Esophagus squamous epithelium (tissue), 5 donors: ENCODE data around the gene SIL1. TPM values are rescaled to one million over a fixed set of nuclear protein-coding genes. Genes with fewer than 3 reads are reported as not detected.

ENCODE experiments used
- DNase-seq: peaks from one replicate; lab custom pipeline; 2025; lab: John Stamatoyannopoulos, UW
- H3K27ac ChIP-seq, 4 donors: fragments of 200-600 bp; sonication (generic); one replicate each; pipeline ENCODE4 v1.5.1; 2016 to 2019; ENCODE audit warnings: mild to moderate bottlenecking in 1 of 4
- H3K27me3 ChIP-seq, 4 donors: fragments of 200-600 bp; sonication (generic); 1 replicate in 3 of 4; 2 replicates in 1 of 4; pipeline versions ENCODE4 v1.5.1 to v1.6.0; 2017 to 2021; ENCODE audit warnings: antibody characterized with exemption in 1 of 4
- H3K36me3 ChIP-seq, 3 donors: fragments of 200-600 bp; sonication (generic); one replicate each; pipeline ENCODE4 v1.5.1; 2016 to 2019
- H3K4me1 ChIP-seq, 3 donors: fragments of 200-600 bp; sonication (generic); one replicate each; pipeline ENCODE4 v1.5.1; 2017 to 2019
- H3K4me3 ChIP-seq, 4 donors: fragments of 200-600 bp; sonication (generic); 1 replicate in 3 of 4; 2 replicates in 1 of 4; pipeline ENCODE4 v1.5.1; 2016 to 2019; ENCODE audit warnings: mild to moderate bottlenecking in 2 of 4, moderate library complexity in 1 of 4
- H3K9me3 ChIP-seq, 3 donors: fragments of 200-600 bp; sonication (generic); one replicate each; pipeline ENCODE4 v1.5.1; 2016 to 2019
- CTCF ChIP-seq, 6 experiments: fragments of 450-650 bp in 4 of 6; fragments of 200-600 bp in 2 of 6; sonication (generic) in 2 of 6; IDR thresholded peaks; one replicate each; pipeline ENCODE4 v1.5.1; 2016 to 2019; ENCODE audit warnings: antibody characterized with exemption in 6 of 6, mild to moderate bottlenecking in 4 of 6, moderate library complexity in 4 of 6
- POLR2A ChIP-seq, 4 donors: fragments of 450-650 bp; IDR thresholded peaks; one replicate each; pipeline ENCODE4 v1.6.1; 2017; ENCODE audit warnings: antibody characterized with exemption in 4 of 4, mild to moderate bottlenecking in 4 of 4, moderate library complexity in 3 of 4
- WGBS, 2 donors: methylation state at CpG; one replicate each; pipeline ENCODE4 v1.1.5; 2018; 5-methylcytosine and 5-hydroxymethylcytosine counted together
- intact Hi-C: fragments of 100-400 bp; cut with DNase I; formaldehyde crosslinking; loops from one replicate; pipeline ENCODE4 v1.15.0; 2022
- total RNA-seq, 4 donors: library from RNA; depleted of rRNA; stranded (reverse); fragments of >200 nt; gene quantifications; one replicate each; pipeline ENCODE4 v1.1.0, GENCODE V29; 2016
- donor health status: DM: yes; HTN: yes; CAD: no.

The SIL1 gene
- total RNA-seq, 4 donors from 2014 or later = 18.0 to 34.6 (median 18.3) TPM

DNA sequence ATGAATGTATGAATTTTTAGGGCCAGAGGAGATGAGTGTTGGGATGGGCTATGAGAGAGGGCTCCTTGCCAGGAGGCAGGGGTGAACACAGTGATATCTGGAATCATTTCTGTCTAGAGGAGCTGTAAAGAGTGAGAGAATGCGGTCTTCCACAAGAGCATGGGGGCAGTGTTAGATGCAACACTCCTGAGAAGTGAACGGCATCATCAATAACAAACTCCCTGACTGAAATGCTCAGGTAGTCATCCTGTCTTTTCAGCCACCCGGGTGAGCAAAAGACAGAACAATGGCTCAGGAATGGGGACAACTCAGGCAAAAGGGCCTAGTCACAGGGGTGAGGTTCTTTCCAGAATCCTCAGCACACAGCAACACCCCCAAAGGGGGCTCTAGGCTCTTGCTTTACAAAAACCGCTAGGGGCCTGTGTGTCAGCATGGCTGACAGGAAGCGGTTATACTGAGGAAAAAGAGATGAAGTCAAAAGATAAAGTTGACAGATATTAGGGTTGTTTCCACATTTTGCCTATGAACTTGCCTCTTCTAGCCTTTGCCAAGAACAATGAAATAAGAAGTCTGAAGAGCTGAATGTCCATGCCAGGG, 218.4 kb downstream of the SIL1 start:
- no peaks in the 10 kb centered on the region for H3K36me3 ChIP-seq
- 83 to 90% methylated on average over 4 to 5 of the region's 5 CpGs for WGBS, 2 donors
- intact Hi-C loops = no loop called here
- peaks cover 0 to 16% (median 0%) of the 10 kb centered on the region in 3 donors for H3K4me1 ChIP-seq
- no peak for DNase-seq
- TF ChIP-seq CTCF (IDR thresholded peaks at IDR 0.05) (no peak), POLR2A (IDR thresholded peaks at IDR 0.05) (no peak)
- no peak overlapping the region for H3K27ac ChIP-seq
- no peak overlapping the region for H3K4me3 ChIP-seq
- no peaks in the 10 kb centered on the region for H3K9me3 ChIP-seq
- H3K27me3 ChIP-seq = no peaks in the 10 kb centered on the region

GRCh38 chr5:138978581-138978980, 219.6 kb downstream of the SIL1 start:
- intact Hi-C loops = no loop called here
- no peak for DNase-seq
- H3K4me1 ChIP-seq = peaks cover 0 to 28% (median 6%) of the 10 kb centered on the region in 3 donors
- no peak overlapping the region for H3K27ac ChIP-seq
- H3K27me3 ChIP-seq = no peaks in the 10 kb centered on the region
- no peaks in the 10 kb centered on the region for H3K9me3 ChIP-seq
- WGBS, 2 donors = 91 to 92% methylated on average over 1 of the region's 1 CpG
- no peak overlapping the region for H3K4me3 ChIP-seq
- TF ChIP-seq CTCF (IDR thresholded peaks at IDR 0.05) (no peak), POLR2A (IDR thresholded peaks at IDR 0.05) (no peak)
- H3K36me3 ChIP-seq = no peaks in the 10 kb centered on the region

DNA sequence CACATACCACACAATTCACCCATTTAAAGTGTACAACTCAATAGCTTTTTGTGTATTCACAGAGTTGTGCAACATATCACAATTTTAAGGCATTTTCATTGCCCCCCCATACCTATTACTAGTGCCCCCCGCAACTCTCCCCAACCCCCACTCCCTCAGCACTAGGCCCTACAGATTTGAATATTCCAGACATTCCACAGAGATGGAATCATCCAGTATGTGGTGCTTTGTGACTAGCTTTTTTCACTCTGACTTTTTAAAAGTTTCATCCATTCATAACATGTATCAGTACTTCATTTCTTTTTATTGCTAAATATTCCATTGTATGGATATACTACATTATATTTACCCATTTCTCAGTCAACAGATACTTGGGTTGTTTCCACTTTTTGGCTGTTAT, 220.1 kb downstream of the SIL1 start:
- H3K27ac ChIP-seq = no peak overlapping the region
- intact Hi-C loops = no loop called here
- 75 to 86% methylated on average over 1 of the region's 1 CpG for WGBS, 2 donors
- peaks cover 0 to 29% (median 6%) of the 10 kb centered on the region in 3 donors for H3K4me1 ChIP-seq
- H3K27me3 ChIP-seq = no peaks in the 10 kb centered on the region
- TF ChIP-seq CTCF (IDR thresholded peaks at IDR 0.05) (no peak), POLR2A (IDR thresholded peaks at IDR 0.05) (no peak)
- no peaks in the 10 kb centered on the region for H3K36me3 ChIP-seq
- no peak overlapping the region for H3K4me3 ChIP-seq
- DNase-seq = no peak
- H3K9me3 ChIP-seq = no peaks in the 10 kb centered on the region

DNA sequence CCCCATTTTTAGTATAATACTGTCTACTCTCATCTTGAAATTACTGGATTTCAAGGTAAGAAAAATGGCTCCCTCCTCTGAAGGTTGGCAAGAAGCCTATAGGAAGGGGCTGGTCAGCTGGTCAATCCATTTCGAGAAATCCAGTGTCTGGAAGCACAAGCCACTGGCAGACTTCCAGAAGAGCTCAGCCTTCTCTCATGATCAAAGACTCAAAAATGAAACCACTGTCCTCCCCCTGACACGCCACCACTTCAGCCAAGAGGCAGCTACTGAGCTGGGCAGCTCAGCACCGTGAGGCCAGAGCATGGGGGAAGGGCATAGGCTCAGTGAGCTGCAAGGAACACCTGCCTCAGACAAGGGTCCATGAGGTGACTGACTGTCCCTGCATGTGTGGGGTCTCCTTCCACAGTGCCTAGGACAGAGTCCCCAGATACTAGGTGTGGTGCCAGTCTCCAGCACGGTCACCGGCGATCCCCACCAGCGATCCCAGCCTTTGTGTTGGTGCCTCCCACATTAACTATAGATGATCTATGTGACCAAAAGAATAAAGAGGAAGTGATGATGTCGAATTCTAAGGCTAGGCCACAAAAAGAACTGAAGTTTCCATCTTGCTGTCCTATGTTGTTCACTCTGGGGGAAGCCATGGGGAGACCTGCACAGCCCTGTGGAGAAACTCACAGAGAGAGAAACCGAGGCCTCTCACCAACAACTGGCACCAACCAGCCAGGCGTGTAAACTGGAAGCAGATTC, 222.9 kb downstream of the SIL1 start:
- Histone ChIP-seq H3K4me1 (peaks cover 0 to 37% (median 6%) of the 10 kb centered on the region in 3 donors), H3K4me3 (no peak overlapping the region), H3K27me3 (no peaks in the 10 kb centered on the region), H3K9me3 (no peaks in the 10 kb centered on the region), H3K36me3 (no peaks in the 10 kb centered on the region), H3K27ac (peak overlapping the region in 3 of 4 donors; percentile 1 to 72 (median 60))
- 80% methylated on average over 4 to 10 of the region's 10 CpGs for WGBS, 2 donors
- DNase-seq = no peak
- intact Hi-C loops = no loop called here
- TF ChIP-seq CTCF (IDR thresholded peaks at IDR 0.05) = no peak
- TF ChIP-seq POLR2A (IDR thresholded peaks at IDR 0.05) = no peak
